ENCODE measurements around the gene PPP1R3G. TPM values are rescaled to one million over a fixed set of nuclear protein-coding genes. Genes with fewer than 3 reads are reported as not detected.
A peak's percentile ranks its signal among the peaks of the same experiment; 100 is the strongest.

Gene PPP1R3G
- total and polyA plus RNA-seq, 2 of the 13 experiments (the other 11 are each of a cell fraction or from before 2014, with no cell fraction given), result 1.2 to 1.3 TPM

GRCh38 chr6:5068153-5068751 is 16.9 kb upstream of the PPP1R3G start (continued):
- TF ChIP-seq ZBTB10 (CRISPR knock-in tag; IDR thresholded peaks at IDR 0.05; ENCODE audit: borderline replicate concordance) (peak; percentile 63; the same call in 1 of the 2 replicates), CHD2 (IDR thresholded peaks at IDR 0.05; ENCODE audit: low read depth, low read length) (peak; percentile 79), RBFOX2 (IDR thresholded peaks at IDR 0.05; ENCODE audit: low read depth, low read length) (no peak), ZNF414 (CRISPR knock-in tag; IDR thresholded peaks at IDR 0.05) (peak; percentile 99), ZNF780A (CRISPR knock-in tag; IDR thresholded peaks at IDR 0.05) (no peak; the same call in 1 of the 2 replicates), TFE3 (CRISPR knock-in tag; IDR thresholded peaks at IDR 0.05) (peak; percentile 98), SMARCC2 (IDR thresholded peaks at IDR 0.05) (peak; percentile 34; the same call in 1 of the 2 replicates), BRF2 (CRISPR knock-in tag; IDR thresholded peaks at IDR 0.05) (peak; percentile 94), AGO1 (IDR thresholded peaks at IDR 0.05; ENCODE audit: low read depth, low read length, poor library complexity, severe bottlenecking) (no peak), NCOA5 (CRISPR knock-in tag; IDR thresholded peaks at IDR 0.05) (no peak), GZF1 (CRISPR knock-in tag; IDR thresholded peaks at IDR 0.05) (0 out of 2 replicates have a peak, but pooled peaks have one; percentile 40), MZF1 (CRISPR knock-in tag; IDR thresholded peaks at IDR 0.05; ENCODE audit: borderline replicate concordance) (0 out of 2 replicates have a peak, but pooled peaks have one; percentile 71), HNF4A (CRISPR knock-in tag; IDR thresholded peaks at IDR 0.05) (peak; percentile 95), HDAC6 (IDR thresholded peaks at IDR 0.05; ENCODE audit: low read depth, low read length) (no peak), FOXK1 (CRISPR knock-in tag; IDR thresholded peaks at IDR 0.05; ENCODE audit: borderline replicate concordance, low read depth) (peak; percentile 99), ZFY (CRISPR knock-in tag; IDR thresholded peaks at IDR 0.05) (peak; percentile 87), MAZ (IDR thresholded peaks at IDR 0.05; ENCODE audit: borderline replicate concordance, low read depth, low read length) (0 out of 2 replicates have a peak, but pooled peaks have one; percentile 27), MAZ (CRISPR knock-in tag; IDR thresholded peaks at IDR 0.05; ENCODE audit: low read depth) (peak; percentile 71; the same call in 1 of the 2 replicates), FOXP4 (CRISPR knock-in tag; IDR thresholded peaks at IDR 0.05) (peak; percentile 100), ATRX (CRISPR knock-in tag; IDR thresholded peaks at IDR 0.05; ENCODE audit: borderline replicate concordance) (0 out of 2 replicates have a peak, but pooled peaks have one; percentile 21), ZNF878 (CRISPR knock-in tag; IDR thresholded peaks at IDR 0.05) (peak; percentile 98)
